ENCODE data around the gene ENOX1.

The ENOX1 gene

DNA sequence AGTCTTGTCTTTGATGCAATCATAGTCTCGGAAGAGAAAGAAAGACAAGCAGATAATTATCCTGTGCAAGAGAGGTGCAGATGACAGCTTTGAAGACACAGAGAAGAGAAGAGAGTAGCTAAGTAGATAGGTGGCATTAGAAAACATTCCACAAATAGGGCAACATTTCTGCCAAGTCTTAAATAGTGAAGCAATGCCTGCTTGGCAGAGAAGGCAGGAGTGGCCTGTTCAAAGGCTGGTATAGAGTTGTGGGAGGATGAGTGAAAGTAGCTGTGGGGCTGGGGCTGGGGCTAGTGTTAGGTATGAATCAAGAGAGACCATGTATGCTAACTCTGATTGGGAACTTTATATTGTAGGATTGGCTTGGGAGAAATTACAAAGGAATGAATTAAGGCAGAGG lies 457.9 kb downstream of the ENOX1 start:
- TF ChIP-seq, protein P1, sequence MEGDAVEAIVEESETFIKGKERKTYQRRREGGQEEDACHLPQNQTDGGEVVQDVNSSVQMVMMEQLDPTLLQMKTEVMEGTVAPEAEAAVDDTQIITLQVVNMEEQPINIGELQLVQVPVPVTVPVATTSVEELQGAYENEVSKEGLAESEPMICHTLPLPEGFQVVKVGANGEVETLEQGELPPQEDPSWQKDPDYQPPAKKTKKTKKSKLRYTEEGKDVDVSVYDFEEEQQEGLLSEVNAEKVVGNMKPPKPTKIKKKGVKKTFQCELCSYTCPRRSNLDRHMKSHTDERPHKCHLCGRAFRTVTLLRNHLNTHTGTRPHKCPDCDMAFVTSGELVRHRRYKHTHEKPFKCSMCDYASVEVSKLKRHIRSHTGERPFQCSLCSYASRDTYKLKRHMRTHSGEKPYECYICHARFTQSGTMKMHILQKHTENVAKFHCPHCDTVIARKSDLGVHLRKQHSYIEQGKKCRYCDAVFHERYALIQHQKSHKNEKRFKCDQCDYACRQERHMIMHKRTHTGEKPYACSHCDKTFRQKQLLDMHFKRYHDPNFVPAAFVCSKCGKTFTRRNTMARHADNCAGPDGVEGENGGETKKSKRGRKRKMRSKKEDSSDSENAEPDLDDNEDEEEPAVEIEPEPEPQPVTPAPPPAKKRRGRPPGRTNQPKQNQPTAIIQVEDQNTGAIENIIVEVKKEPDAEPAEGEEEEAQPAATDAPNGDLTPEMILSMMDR (IDR thresholded peaks at IDR 0.05; ENCODE audit: low read length, missing control alignments): no peak

DNA sequence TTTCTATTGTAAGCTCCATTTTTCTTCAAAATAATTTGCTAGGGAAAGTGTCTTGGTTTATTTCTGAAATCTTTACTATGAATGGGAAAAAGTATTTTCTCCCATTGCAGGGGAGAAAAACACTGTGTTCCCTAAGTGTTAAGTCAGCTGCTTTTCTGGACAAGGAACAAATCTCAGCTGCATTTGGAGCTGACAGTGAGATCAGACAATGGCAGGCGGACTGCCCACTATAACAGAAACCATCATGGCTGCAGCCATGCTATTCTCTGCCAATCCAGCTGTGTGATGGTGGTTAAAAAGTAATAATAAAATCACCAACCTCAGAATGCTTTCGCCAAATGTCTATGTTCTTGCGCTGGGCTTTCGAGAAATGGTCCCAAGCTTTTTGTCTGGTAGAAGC lies 460.7 kb downstream of the ENOX1 start:
- TF ChIP-seq, protein P1 (IDR thresholded peaks at IDR 0.05; ENCODE audit: low read length, missing control alignments): no peak
- no peak for DNase-seq (ENCODE audit: low read depth)
- no peak overlapping the region for H3K4me3 ChIP-seq (replicated peaks; ENCODE audit: low read depth, low read length)

More for the DNA sequence above, 457.9 kb downstream of the ENOX1 start:
- H3K4me3 ChIP-seq (replicated peaks; ENCODE audit: low read depth, low read length): no peak overlapping the region
- no peak for DNase-seq (ENCODE audit: low read depth)

DNA sequence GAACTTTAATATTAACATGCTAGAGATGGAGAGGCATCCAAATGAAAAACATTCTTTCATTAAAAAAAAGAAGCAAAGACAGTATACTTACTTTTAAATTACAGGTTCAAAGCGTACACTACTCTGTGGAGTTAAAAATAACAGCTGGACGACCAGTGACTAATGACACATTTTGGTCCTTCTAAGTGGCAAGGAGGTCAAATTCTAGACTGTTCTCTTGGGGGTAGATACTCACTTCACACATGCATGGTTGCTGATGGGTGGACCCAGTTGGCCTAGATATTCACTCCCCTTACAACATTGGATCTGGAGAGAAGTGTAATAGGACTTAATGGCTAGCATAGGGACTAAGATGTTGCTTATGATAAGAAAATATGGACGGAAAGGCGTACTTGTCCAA lies 461.1 kb downstream of the ENOX1 start:
- TF ChIP-seq, protein P1 (IDR thresholded peaks at IDR 0.05; ENCODE audit: low read length, missing control alignments): no peak
- H3K4me3 ChIP-seq (replicated peaks; ENCODE audit: low read depth, low read length): no peak overlapping the region
- DNase-seq (ENCODE audit: low read depth): no peak

DNA sequence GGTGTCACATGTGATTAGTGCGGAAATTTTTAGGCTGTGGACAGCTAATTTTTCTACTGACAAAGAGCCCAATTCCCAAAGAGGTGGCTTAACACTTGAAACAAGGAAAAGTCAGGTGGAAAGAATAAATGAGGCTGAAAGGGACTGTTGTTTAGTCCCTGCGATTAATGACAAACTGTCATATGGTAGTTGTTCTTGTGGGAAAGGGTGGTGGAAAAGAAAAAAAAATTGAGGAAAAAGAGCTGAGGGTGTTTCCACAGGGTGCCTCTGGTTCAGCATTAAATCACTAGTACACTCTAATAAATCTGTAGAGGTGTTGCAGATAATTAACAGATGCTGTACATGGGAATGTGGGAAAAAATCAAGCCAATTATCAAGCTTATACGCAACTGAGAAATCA lies 462.6 kb downstream of the ENOX1 start:
- no peak for DNase-seq (ENCODE audit: low read depth)
- TF ChIP-seq, protein P1 (IDR thresholded peaks at IDR 0.05; ENCODE audit: low read length, missing control alignments): no peak
- H3K4me3 ChIP-seq (replicated peaks; ENCODE audit: low read depth, low read length): no peak overlapping the region

DNA sequence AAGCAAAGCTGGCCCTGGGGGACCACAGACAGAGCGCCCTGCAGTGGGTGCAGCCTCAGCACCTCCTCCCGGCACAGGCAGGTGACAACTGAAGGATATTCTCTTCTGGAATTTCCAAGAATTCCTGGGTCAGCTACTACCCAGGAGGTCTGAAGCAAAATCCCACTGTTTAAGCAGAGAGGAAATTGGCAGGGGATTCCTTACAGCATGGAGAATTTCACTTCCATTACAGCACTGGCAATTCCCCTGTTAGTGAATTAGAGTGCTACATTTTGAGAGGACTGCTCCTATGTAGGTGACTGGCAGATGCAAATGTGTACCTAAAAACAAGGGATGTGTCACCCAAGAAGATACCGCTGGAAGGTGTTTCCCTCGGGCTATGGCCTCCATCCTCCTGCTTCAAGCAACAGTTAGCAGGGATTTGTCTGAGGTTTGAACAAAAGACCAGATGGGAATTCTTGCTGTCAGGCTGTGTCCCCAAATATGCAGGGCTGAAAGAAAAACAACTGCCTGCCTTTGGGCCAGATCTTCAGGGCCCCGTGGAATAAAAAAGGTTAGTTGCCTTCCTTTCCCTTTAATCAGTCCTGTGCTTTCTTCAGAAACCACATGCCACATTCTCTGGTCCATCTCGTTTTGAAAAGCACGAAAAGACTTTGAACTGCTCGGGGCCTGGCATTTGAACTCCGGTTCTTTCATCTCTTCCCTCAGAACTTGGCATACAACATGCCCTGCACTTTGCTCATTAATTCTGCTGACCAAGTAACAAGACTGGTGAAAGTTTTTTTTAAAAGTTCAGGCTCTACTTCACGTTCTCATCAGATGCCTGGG lies 466.9 kb downstream of the ENOX1 start:
- TF ChIP-seq, protein P1 (IDR thresholded peaks at IDR 0.05; ENCODE audit: low read length, missing control alignments): no peak
- no peak for DNase-seq (ENCODE audit: low read depth)
- H3K4me3 ChIP-seq (replicated peaks; ENCODE audit: low read depth, low read length): no peak overlapping the region

DNA sequence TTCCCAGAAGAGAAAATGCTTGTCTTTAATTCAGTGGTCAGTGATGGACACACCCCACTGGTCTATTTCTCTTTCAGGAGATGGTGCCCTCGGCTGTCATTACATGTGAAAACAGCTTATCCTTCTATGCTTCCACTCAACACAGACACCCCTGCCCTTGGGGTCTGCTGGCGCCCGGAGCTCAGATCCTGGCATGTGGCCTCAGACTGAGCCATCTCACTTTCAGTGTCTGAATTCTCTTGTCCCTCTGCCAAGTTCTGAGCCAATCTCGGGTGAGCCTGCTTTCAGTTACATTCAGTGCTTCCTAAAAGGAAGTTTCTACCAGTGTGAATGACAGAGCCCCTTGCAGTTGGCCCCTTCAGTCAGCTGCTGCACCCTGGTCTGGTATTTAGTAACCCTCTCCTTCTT lies 469.8 kb downstream of the ENOX1 start:
- DNase-seq (ENCODE audit: low read depth): peak; percentile 75
- TF ChIP-seq, protein P1 (IDR thresholded peaks at IDR 0.05; ENCODE audit: low read length, missing control alignments): no peak
- peak overlapping the region; percentile 25 for H3K4me3 ChIP-seq (replicated peaks; ENCODE audit: low read depth, low read length)

DNA sequence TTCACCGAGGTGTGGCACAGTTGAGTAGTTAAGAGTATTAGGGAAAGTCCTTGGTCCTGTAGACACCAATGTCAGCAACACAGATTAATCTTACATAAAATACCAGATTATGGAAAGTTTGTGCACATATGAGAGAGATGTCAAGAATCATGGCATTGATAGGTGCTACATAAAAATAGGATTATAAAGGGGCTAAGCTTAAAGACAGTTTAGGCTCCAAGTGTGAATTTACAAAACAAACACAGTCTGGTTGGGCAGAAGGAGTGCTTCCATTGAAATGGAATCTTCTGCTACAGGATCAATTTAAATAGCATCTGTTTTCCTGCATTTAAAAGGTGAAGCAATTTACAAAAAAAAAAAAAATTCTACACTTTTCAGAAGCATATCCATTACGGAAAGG lies 470.5 kb downstream of the ENOX1 start:
- DNase-seq (ENCODE audit: low read depth): no peak
- TF ChIP-seq, protein P1 (IDR thresholded peaks at IDR 0.05; ENCODE audit: low read length, missing control alignments): no peak
- no peak overlapping the region for H3K4me3 ChIP-seq (replicated peaks; ENCODE audit: low read depth, low read length)
